Measurements from ENCODE around the gene LGALS3BP.

GRCh38 chr17:78963378-78963777, 16.3 kb downstream of the LGALS3BP start:
- TF ChIP-seq EZH2 (IDR thresholded peaks at IDR 0.05; ENCODE audit: borderline replicate concordance, insufficient read depth, low read depth, low read length, poor library complexity, severe bottlenecking): no peak
- TF ChIP-seq CTCF (IDR thresholded peaks at IDR 0.05): no peak
